Measurements from ENCODE around the gene NTM.

Gene NTM

GRCh38 chr11:132353255-132353654 is 982.8 kb downstream of the NTM start:
- H3K36me3 ChIP-seq (ENCODE audit: control insufficient read depth, insufficient read depth, low read length): no peaks in the 10 kb centered on the region
- H3K27me3 ChIP-seq (ENCODE audit: control insufficient read depth, insufficient read depth, low read length): no peaks in the 10 kb centered on the region
- H3K9ac ChIP-seq: no peak overlapping the region
- no peak for TF ChIP-seq CTCF (IDR thresholded peaks at IDR 0.05)
- H3K4me3 ChIP-seq (ENCODE audit: low read depth, low read length): no peak overlapping the region
- no peak overlapping the region for H3K27ac ChIP-seq
- no peaks in the 10 kb centered on the region for H3K79me2 ChIP-seq
- H3K4me2 ChIP-seq (ENCODE audit: low read length): no peak overlapping the region
- H2AFZ ChIP-seq: no peak overlapping the region
- H3K9me3 ChIP-seq (ENCODE audit: control insufficient read depth, low read length): no peaks in the 10 kb centered on the region
- H3K4me1 ChIP-seq: no peaks in the 10 kb centered on the region

GRCh38 chr11:132357811-132358572 is 987.6 kb downstream of the NTM start:
- Histone ChIP-seq H3K4me1 (no peaks in the 10 kb centered on the region), H3K36me3 (ENCODE audit: control insufficient read depth, insufficient read depth, low read length) (no peaks in the 10 kb centered on the region), H3K27me3 (ENCODE audit: control insufficient read depth, insufficient read depth, low read length) (no peaks in the 10 kb centered on the region), H3K9me3 (ENCODE audit: control insufficient read depth, low read length) (no peaks in the 10 kb centered on the region), H3K4me2 (ENCODE audit: low read length) (no peak overlapping the region), H3K79me2 (no peaks in the 10 kb centered on the region), H3K4me3 (ENCODE audit: low read depth, low read length) (no peak overlapping the region), H3K27ac (no peak overlapping the region), H3K9ac (no peak overlapping the region), H2AFZ (no peak overlapping the region)
- TF ChIP-seq CTCF (IDR thresholded peaks at IDR 0.05): no peak

- Histone ChIP-seq H3K27ac (no peak overlapping the region), H3K9ac (no peak overlapping the region), H3K36me3 (ENCODE audit: control insufficient read depth, insufficient read depth, low read length) (no peaks in the 10 kb centered on the region), H3K4me2 (ENCODE audit: low read length) (no peak overlapping the region), H3K27me3 (ENCODE audit: control insufficient read depth, insufficient read depth, low read length) (no peaks in the 10 kb centered on the region), H2AFZ (no peak overlapping the region), H3K9me3 (ENCODE audit: control insufficient read depth, low read length) (no peaks in the 10 kb centered on the region), H3K4me1 (no peaks in the 10 kb centered on the region), H3K4me3 (ENCODE audit: low read depth, low read length) (no peak overlapping the region), H3K79me2 (no peaks in the 10 kb centered on the region)
- TF ChIP-seq CTCF (IDR thresholded peaks at IDR 0.05): no peak
Measured at GRCh38 chr11:132358573-132358953, 988.1 kb downstream of the NTM start.

GRCh38 chr11:132361011-132361550 is 990.7 kb downstream of the NTM start:
- no peaks in the 10 kb centered on the region for H3K4me1 ChIP-seq
- H3K4me2 ChIP-seq (ENCODE audit: low read length): no peak overlapping the region
- H3K36me3 ChIP-seq (ENCODE audit: control insufficient read depth, insufficient read depth, low read length): no peaks in the 10 kb centered on the region
- no peak overlapping the region for H2AFZ ChIP-seq
- no peak for TF ChIP-seq CTCF (IDR thresholded peaks at IDR 0.05)
- H3K27me3 ChIP-seq (ENCODE audit: control insufficient read depth, insufficient read depth, low read length): no peaks in the 10 kb centered on the region
- H3K27ac ChIP-seq: no peak overlapping the region
- H3K79me2 ChIP-seq: no peaks in the 10 kb centered on the region
- H3K9me3 ChIP-seq (ENCODE audit: control insufficient read depth, low read length): no peaks in the 10 kb centered on the region
- no peak overlapping the region for H3K9ac ChIP-seq
- no peak overlapping the region for H3K4me3 ChIP-seq (ENCODE audit: low read depth, low read length)

GRCh38 chr11:132365650-132366049 is 995.2 kb downstream of the NTM start:
- Histone ChIP-seq H3K4me2 (ENCODE audit: low read length) (no peak overlapping the region), H3K9ac (no peak overlapping the region), H3K9me3 (ENCODE audit: control insufficient read depth, low read length) (no peaks in the 10 kb centered on the region), H3K4me1 (no peaks in the 10 kb centered on the region), H3K4me3 (ENCODE audit: low read depth, low read length) (no peak overlapping the region), H3K79me2 (no peaks in the 10 kb centered on the region), H3K27me3 (ENCODE audit: control insufficient read depth, insufficient read depth, low read length) (no peaks in the 10 kb centered on the region), H2AFZ (no peak overlapping the region), H3K36me3 (ENCODE audit: control insufficient read depth, insufficient read depth, low read length) (no peaks in the 10 kb centered on the region), H3K27ac (no peak overlapping the region)
- TF ChIP-seq CTCF (IDR thresholded peaks at IDR 0.05): no peak

Data from parathyroid adenoma (tissue), 2 donors.